K562 (cell line): ENCODE measurements around the gene ASPA.

Experiments used
- CREB1 ChIP-seq, 2 experiments: sonication (generic) in 1 of 2; formaldehyde crosslinking in 1 of 2; IDR thresholded peaks; 2 replicates each; pipeline versions ENCODE4 v1.6.1 to v1.8.0; 2012 to 2022; ENCODE audit warnings: inconsistent platforms in 1 of 2, mild to moderate bottlenecking in 1 of 2, missing genetic modification reagents in 1 of 2, moderate library complexity in 1 of 2
- EGR1 ChIP-seq: fragments of 450-650 bp; conservative IDR thresholded peaks from 2 replicates; pipeline ENCODE4 v1.6.1; 2017; ENCODE audit warnings: mild to moderate bottlenecking
- IFI16 ChIP-seq: fragments of 250-450 bp; sonication (Bioruptor Pico); IDR thresholded peaks from 2 replicates; pipeline ENCODE4 v2.1.2; 2022; ENCODE audit warnings: mild to moderate bottlenecking, inconsistent platforms
- KLF6 ChIP-seq: fragments of 250-450 bp; sonication (Bioruptor Pico); IDR thresholded peaks from 2 replicates; pipeline ENCODE4 v1.4.0; 2020; ENCODE audit warnings: mild to moderate bottlenecking, moderate library complexity, borderline replicate concordance
- MTA1 ChIP-seq: fragments of 450-650 bp; IDR thresholded peaks from 2 replicates; pipeline ENCODE4 v1.6.1; 2017; ENCODE audit warnings: borderline replicate concordance
- POLR2A ChIP-seq: fragments of 450-650 bp; conservative IDR thresholded peaks from 2 replicates; pipeline ENCODE4 v1.6.1; 2016
- SP1 ChIP-seq: sonication (generic); formaldehyde crosslinking; IDR thresholded peaks from 2 replicates; pipeline ENCODE4 v1.8.1; 2022; ENCODE audit warnings: mild to moderate bottlenecking, missing genetic modification reagents
- YY1 ChIP-seq, 3 experiments: IDR thresholded peaks; 2 replicates each; pipeline ENCODE4 v1.6.1; 2011; ENCODE audit warnings: low read length in 2 of 3, mild to moderate bottlenecking in 2 of 3, moderate library complexity in 2 of 3, borderline replicate concordance in 1 of 3, control low read depth in 1 of 3, low read depth in 1 of 3; ENCODE audit not compliant: insufficient read depth in 3 of 3, insufficient replicate concordance in 2 of 3, control insufficient read depth in 1 of 3, insufficient read length in 1 of 3; ENCODE audit errors: extremely low read depth in 1 of 3
- ZNF12 ChIP-seq: sonication (generic); formaldehyde crosslinking; IDR thresholded peaks from 2 replicates; pipeline ENCODE4 v1.4.0; 2020; ENCODE audit warnings: mild to moderate bottlenecking, missing genetic modification reagents
- ZNF3 ChIP-seq: fragments of 250-450 bp; sonication (Bioruptor Pico); IDR thresholded peaks from 2 replicates; pipeline ENCODE4 v1.5.0; 2021; ENCODE audit warnings: mild to moderate bottlenecking, moderate library complexity
- ZNF354B ChIP-seq: fragments of 250-450 bp; sonication (Bioruptor Pico); IDR thresholded peaks from 2 replicates; pipeline ENCODE4 v1.4.0; 2020
- TF ChIP-seq, protein P1 (sequence below), 3 experiments: IDR thresholded peaks in 2 of 3; conservative IDR thresholded peaks in 1 of 3; 2 replicates each; pipeline ENCODE4 v1.5.1; 2011 to 2012; ENCODE audit warnings: low read length in 3 of 3, mild to moderate bottlenecking in 3 of 3, control low read depth in 2 of 3, improper control_type of control experiment in 1 of 3, inconsistent platforms in 1 of 3, low read depth in 1 of 3, mixed read lengths in 1 of 3, moderate library complexity in 1 of 3; ENCODE audit not compliant: insufficient read depth in 2 of 3
- TF ChIP-seq, protein P2 (sequence below): fragments of 450-650 bp; conservative IDR thresholded peaks from 2 replicates; pipeline ENCODE4 v1.6.1; 2016; ENCODE audit warnings: missing genetic modification characterization, low read depth, mild to moderate bottlenecking, control low read depth, missing compliant biosample characterization
- TF ChIP-seq, protein P3 (sequence below): fragments of 450-650 bp; IDR thresholded peaks from 2 replicates; pipeline ENCODE4 v1.6.1; 2016; ENCODE audit warnings: mild to moderate bottlenecking, moderate library complexity

DNA sequence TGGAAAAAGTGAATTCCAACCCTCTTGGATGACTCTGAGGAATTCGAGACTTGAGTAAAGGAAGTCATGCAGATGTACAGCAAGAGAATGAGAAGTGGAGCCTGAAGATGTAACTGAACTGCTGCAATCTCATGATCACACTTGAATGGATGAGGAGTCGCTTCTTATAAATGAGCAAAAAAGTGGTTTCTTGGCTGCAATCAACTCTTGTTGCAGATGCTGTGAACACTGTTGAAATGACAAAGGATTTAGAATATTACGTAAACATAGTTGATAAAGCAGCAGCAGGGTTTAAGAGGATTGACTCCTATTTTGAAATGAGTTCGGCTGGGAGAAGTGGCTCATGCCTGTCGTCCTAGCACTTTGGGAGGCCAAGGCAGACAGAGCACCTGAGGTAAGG, 25.5 kb downstream of the ASPA start:
- TF ChIP-seq KLF6, result no peak
- TF ChIP-seq SP1, result no peak
- no peak for TF ChIP-seq ZNF354B
- TF ChIP-seq EGR1, result no peak
- TF ChIP-seq ZNF3 (CRISPR knock-in tag), result no peak
- TF ChIP-seq ZNF12 (CRISPR knock-in tag), result no peak
- TF ChIP-seq POLR2A, result no peak
- no peak for TF ChIP-seq CREB1 (IDR thresholded peaks at IDR 0.05)
- no peak for TF ChIP-seq CREB1 (CRISPR knock-in tag; IDR thresholded peaks at IDR 0.05)
- TF ChIP-seq, protein P1, sequence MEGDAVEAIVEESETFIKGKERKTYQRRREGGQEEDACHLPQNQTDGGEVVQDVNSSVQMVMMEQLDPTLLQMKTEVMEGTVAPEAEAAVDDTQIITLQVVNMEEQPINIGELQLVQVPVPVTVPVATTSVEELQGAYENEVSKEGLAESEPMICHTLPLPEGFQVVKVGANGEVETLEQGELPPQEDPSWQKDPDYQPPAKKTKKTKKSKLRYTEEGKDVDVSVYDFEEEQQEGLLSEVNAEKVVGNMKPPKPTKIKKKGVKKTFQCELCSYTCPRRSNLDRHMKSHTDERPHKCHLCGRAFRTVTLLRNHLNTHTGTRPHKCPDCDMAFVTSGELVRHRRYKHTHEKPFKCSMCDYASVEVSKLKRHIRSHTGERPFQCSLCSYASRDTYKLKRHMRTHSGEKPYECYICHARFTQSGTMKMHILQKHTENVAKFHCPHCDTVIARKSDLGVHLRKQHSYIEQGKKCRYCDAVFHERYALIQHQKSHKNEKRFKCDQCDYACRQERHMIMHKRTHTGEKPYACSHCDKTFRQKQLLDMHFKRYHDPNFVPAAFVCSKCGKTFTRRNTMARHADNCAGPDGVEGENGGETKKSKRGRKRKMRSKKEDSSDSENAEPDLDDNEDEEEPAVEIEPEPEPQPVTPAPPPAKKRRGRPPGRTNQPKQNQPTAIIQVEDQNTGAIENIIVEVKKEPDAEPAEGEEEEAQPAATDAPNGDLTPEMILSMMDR (IDR thresholded peaks at IDR 0.05 in 2 of 3, conservative IDR thresholded peaks at IDR 0.05 in 1 of 3; ENCODE audit: insufficient read depth in 2 of 3, low read depth in 1 of 3, low read length in 3 of 3), result no peak
- TF ChIP-seq, protein P2, sequence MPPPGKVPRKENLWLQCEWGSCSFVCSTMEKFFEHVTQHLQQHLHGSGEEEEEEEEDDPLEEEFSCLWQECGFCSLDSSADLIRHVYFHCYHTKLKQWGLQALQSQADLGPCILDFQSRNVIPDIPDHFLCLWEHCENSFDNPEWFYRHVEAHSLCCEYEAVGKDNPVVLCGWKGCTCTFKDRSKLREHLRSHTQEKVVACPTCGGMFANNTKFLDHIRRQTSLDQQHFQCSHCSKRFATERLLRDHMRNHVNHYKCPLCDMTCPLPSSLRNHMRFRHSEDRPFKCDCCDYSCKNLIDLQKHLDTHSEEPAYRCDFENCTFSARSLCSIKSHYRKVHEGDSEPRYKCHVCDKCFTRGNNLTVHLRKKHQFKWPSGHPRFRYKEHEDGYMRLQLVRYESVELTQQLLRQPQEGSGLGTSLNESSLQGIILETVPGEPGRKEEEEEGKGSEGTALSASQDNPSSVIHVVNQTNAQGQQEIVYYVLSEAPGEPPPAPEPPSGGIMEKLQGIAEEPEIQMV (tag), result no peak
- TF ChIP-seq, protein P3, sequence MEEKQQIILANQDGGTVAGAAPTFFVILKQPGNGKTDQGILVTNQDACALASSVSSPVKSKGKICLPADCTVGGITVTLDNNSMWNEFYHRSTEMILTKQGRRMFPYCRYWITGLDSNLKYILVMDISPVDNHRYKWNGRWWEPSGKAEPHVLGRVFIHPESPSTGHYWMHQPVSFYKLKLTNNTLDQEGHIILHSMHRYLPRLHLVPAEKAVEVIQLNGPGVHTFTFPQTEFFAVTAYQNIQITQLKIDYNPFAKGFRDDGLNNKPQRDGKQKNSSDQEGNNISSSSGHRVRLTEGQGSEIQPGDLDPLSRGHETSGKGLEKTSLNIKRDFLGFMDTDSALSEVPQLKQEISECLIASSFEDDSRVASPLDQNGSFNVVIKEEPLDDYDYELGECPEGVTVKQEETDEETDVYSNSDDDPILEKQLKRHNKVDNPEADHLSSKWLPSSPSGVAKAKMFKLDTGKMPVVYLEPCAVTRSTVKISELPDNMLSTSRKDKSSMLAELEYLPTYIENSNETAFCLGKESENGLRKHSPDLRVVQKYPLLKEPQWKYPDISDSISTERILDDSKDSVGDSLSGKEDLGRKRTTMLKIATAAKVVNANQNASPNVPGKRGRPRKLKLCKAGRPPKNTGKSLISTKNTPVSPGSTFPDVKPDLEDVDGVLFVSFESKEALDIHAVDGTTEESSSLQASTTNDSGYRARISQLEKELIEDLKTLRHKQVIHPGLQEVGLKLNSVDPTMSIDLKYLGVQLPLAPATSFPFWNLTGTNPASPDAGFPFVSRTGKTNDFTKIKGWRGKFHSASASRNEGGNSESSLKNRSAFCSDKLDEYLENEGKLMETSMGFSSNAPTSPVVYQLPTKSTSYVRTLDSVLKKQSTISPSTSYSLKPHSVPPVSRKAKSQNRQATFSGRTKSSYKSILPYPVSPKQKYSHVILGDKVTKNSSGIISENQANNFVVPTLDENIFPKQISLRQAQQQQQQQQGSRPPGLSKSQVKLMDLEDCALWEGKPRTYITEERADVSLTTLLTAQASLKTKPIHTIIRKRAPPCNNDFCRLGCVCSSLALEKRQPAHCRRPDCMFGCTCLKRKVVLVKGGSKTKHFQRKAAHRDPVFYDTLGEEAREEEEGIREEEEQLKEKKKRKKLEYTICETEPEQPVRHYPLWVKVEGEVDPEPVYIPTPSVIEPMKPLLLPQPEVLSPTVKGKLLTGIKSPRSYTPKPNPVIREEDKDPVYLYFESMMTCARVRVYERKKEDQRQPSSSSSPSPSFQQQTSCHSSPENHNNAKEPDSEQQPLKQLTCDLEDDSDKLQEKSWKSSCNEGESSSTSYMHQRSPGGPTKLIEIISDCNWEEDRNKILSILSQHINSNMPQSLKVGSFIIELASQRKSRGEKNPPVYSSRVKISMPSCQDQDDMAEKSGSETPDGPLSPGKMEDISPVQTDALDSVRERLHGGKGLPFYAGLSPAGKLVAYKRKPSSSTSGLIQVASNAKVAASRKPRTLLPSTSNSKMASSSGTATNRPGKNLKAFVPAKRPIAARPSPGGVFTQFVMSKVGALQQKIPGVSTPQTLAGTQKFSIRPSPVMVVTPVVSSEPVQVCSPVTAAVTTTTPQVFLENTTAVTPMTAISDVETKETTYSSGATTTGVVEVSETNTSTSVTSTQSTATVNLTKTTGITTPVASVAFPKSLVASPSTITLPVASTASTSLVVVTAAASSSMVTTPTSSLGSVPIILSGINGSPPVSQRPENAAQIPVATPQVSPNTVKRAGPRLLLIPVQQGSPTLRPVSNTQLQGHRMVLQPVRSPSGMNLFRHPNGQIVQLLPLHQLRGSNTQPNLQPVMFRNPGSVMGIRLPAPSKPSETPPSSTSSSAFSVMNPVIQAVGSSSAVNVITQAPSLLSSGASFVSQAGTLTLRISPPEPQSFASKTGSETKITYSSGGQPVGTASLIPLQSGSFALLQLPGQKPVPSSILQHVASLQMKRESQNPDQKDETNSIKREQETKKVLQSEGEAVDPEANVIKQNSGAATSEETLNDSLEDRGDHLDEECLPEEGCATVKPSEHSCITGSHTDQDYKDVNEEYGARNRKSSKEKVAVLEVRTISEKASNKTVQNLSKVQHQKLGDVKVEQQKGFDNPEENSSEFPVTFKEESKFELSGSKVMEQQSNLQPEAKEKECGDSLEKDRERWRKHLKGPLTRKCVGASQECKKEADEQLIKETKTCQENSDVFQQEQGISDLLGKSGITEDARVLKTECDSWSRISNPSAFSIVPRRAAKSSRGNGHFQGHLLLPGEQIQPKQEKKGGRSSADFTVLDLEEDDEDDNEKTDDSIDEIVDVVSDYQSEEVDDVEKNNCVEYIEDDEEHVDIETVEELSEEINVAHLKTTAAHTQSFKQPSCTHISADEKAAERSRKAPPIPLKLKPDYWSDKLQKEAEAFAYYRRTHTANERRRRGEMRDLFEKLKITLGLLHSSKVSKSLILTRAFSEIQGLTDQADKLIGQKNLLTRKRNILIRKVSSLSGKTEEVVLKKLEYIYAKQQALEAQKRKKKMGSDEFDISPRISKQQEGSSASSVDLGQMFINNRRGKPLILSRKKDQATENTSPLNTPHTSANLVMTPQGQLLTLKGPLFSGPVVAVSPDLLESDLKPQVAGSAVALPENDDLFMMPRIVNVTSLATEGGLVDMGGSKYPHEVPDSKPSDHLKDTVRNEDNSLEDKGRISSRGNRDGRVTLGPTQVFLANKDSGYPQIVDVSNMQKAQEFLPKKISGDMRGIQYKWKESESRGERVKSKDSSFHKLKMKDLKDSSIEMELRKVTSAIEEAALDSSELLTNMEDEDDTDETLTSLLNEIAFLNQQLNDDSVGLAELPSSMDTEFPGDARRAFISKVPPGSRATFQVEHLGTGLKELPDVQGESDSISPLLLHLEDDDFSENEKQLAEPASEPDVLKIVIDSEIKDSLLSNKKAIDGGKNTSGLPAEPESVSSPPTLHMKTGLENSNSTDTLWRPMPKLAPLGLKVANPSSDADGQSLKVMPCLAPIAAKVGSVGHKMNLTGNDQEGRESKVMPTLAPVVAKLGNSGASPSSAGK, result no peak
- no peak for TF ChIP-seq IFI16
- TF ChIP-seq YY1 (IDR thresholded peaks at IDR 0.05; ENCODE audit: borderline replicate concordance in 1 of 3, control insufficient read depth in 1 of 3, extremely low read depth in 1 of 3, insufficient read depth in 3 of 3, insufficient read length in 1 of 3, insufficient replicate concordance in 2 of 3, low read depth in 1 of 3, low read length in 2 of 3), result no peak
- TF ChIP-seq MTA1, result no peak
